HG02885 (cell line): ENCODE results near the gene GPATCH8.
"Not testable (repeated sequence)": the region's sequence is repeated elsewhere in the genome, so short reads cannot be mapped to it uniquely, and the experiment has no call there.

Experiments used
- ATAC-seq: cut with Tn5 transposase; IDR thresholded peaks from one replicate; pipeline ENCODE4 v1.9.1; 2021; ENCODE audit warnings: mild to moderate bottlenecking; ENCODE audit not compliant: unreplicated experiment, poor library complexity

Gene GPATCH8

DNA sequence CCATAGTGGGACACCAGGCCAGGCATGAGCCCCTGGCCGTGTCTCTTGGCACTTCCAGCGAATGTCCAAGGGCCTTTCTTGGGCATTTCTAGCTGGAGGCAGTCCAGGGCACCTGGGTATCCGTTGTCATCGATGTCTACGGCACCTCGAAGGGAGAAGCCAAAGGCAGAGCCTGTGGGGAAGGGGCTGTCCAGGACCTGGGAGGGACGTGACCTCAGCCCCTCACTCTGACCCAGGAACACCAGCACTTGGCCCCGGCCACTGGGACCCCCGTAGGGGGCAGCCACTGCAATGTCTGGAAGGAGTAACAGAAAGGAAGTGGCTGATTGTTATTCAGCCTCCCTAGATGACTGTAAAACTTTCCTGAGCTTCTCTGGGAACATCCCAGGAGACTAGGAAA lies 122.4 kb downstream of the GPATCH8 start:
- ATAC-seq, result no peak

DNA sequence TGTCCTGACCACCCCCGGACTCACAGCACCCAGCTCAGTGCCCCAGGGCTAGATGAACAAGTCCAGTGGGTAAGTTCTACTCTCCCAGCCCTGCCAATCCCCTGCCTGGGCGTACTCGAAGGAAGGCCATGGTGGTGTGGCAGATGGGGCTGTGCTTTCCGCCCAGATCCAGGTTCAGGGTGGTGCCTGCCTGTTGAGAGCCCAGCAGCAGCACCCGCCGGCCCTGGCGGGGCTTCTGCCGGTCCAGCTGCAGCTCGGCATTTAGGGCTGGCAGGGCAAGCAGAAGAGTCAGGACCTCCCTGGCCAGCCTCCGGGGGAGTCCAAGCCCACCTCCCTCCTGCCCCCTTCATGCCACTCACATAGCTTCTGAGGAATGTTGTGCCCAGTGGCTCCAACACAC lies 123.3 kb downstream of the GPATCH8 start:
- no peak for ATAC-seq

DNA sequence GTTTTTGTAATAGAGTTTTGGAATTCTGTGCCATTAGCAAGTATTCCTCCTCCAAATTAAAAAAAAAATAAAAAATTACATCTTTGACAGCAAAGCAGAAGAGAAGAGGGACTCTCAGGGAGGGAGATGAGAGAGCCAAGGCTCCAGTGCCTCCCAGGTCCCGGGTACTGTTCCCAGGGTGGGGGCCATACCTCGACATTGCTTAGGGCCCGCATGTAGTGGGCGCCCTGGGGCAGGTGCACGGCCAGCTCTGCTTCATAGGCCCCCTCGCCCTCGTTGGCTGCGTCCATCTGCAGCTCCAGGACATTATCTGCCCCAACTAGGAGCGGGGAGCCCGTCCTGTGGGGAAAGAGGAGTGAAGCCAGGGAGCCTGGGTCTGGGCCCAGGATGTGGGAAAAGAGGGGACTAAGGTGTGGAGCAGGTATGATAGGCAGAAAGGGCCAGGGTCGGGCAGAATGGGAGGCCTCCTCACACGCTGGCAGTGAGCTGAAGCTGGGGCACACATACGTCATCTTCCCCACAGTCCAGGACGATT lies 125.0 kb downstream of the GPATCH8 start:
- no peak for ATAC-seq

DNA sequence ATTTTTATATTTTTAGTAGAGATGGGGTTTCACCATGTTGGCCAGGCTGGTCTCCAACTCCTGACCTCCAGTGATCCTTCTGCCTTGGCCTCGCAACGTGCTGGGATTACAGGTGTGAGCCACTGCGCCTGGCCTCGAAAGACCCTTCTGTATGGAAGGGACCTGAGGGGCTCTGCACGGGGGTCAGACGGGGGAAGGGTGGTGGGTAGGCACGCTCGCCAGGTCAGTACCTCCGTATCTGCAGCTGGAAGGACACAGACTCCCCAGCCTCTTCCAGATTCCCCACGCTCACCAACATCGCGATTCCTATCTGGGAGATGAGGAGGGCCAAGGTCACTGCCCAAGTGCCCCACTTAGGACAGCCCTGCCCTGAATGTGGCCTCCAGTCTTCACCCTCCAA lies 126.4 kb downstream of the GPATCH8 start:
- ATAC-seq, result no peak

- ATAC-seq, result no peak
Observed at GRCh38 chr17:44376124-44376523, 127.1 kb downstream of the GPATCH8 start.

DNA sequence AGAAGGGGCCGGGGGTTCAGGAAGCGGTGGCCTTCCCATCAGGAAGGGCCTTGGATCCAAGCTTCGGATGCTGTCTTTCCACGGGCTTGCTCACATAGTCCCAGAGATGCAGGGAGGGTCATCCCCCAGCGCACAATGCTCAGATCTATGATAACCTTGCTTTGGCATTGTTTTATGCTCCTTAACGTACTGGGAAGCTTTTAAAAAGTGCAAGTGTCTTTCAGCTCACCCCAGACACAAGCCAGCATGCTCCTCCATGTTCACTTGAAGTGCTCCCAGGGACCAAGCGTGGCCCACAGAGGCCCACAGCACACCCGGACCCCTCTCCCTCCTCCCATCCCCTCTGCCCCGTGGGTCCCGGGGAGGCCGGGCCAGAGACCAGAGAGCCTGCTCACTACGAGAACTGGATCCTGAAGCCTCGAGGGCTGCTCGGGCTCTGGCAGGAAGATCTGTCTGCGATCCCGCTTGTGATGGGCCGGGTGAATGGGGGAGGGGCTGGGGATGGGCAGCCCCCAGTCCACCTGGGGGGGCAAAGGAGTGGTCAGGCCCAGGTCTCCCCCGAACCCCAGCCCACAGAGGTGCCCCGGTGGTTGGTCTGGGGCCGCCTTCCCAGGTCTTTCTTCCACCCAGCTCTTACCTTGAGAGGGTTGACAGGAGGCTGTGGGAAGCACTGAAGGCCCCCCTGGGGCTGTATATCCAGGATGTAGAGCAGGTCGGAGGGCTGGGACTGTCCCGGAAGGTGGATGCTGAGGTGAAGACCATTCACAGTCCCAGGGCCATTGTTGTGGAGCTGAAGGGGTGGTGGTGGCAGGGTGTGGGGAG lies 127.8 kb downstream of the GPATCH8 start:
- no peak for ATAC-seq

- ATAC-seq, result no peak
Observed at GRCh38 chr17:44374306-44375195, 128.7 kb downstream of the GPATCH8 start.

- ATAC-seq, result no peak
Observed at GRCh38 chr17:44372036-44372435, 131.2 kb downstream of the GPATCH8 start.

GRCh38 chr17:44369414-44370023 lies 133.7 kb downstream of the GPATCH8 start:
- not testable (repeated sequence) for ATAC-seq

GRCh38 chr17:44368391-44369243 lies 134.6 kb downstream of the GPATCH8 start:
- not testable (repeated sequence) for ATAC-seq

DNA sequence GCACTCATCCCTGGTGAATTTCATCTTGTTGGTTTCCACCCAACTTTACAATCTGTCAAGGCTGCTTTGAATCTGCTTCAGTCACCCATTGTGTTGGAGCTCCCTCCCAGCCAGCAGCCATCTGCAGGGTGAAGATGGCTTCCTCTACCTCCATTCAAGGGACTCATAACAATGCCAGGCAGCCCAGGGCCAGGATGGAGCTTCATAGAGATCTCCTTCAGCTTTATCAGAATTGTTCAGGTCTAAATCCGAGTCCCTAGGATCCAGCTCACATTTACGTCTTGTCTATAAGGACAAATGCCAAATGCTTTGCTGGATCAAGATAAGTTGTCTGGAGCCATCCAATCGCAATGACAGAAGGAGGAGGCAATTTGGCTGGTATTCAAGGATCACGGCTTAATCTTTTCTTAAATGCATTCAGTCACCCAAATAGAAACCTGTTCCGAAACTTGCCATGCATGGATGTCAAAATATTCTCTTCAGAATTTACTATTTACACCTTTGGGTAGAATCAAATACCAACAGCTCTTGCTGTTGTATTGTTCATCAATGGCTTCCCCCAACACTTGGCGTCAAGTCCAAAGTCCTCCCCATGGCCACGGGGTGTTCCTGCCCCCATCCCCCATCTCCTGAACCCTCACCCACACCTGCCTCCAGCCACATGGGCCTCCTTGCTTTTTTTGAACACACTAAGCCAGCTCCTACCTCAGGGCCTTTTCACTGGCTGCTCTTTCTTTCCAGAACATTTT lies 135.8 kb downstream of the GPATCH8 start:
- ATAC-seq, result no peak

- not testable (repeated sequence) for ATAC-seq
Observed at GRCh38 chr17:44365051-44365450, 138.2 kb downstream of the GPATCH8 start.

- ATAC-seq, result peak; percentile 63
Observed at GRCh38 chr17:44363613-44364159, 139.5 kb downstream of the GPATCH8 start, which contains the start of gene FAM171A2. FAM171A2 (minus strand) TSS chr17:44363853; CDS start chr17:44363714, 139 bp downstream.

DNA sequence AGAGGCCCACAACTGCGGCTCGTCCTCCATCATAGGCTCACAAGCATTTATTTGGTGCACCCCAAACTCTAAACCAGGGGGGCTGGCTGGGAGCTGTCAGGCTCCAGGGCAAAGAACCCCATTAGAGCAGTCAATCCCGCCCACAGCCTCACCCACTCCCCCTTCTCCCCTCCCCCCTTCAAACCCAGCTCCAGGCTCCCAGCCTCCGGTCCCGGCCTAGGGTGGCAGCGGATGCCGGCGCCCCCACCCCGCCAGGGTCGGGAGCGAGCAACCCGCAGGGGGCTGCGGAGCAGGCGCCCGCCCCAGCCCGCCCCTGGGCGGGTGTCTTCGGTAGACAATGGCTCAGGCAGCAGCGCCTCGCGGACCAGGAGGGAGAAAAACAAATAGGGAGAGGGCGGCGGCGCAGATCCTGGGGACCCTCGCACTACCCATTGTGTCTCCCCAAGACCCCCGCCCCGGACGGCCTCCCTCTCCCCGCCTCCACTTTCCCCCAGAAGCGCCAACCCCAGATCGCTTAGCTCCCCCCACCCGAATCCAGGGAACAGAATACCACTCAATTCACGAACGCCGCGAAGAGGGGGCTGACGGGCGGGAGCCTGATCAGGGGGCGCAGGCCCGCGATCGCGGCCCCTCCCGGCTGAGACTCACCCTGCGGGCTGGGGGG lies 140.1 kb downstream of the GPATCH8 start:
- ATAC-seq, result no peak

DNA sequence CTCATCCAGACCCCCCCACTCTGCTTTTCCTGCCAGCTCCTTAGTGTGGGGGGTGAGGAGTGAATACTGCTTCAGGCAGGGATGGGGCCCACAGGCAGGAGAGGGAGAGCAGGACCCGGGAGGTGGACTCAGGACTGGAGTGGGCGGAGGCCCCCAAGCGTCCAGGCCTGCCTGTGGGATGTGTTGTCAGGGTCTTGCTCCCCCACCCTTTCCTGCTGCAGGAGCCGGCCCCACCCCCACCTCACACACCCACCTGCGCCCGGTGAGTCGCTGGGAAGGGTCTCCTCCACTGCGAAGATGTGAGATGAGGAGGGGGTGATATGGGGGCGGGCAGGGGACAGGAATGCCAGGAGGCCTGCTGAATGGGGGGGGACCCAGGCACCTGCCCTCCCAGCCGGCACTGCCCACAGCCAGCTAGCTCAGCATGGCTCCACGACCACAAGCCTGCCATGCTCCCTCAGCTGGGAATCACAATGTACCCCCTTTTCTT lies 140.7 kb downstream of the GPATCH8 start:
- no peak for ATAC-seq

DNA sequence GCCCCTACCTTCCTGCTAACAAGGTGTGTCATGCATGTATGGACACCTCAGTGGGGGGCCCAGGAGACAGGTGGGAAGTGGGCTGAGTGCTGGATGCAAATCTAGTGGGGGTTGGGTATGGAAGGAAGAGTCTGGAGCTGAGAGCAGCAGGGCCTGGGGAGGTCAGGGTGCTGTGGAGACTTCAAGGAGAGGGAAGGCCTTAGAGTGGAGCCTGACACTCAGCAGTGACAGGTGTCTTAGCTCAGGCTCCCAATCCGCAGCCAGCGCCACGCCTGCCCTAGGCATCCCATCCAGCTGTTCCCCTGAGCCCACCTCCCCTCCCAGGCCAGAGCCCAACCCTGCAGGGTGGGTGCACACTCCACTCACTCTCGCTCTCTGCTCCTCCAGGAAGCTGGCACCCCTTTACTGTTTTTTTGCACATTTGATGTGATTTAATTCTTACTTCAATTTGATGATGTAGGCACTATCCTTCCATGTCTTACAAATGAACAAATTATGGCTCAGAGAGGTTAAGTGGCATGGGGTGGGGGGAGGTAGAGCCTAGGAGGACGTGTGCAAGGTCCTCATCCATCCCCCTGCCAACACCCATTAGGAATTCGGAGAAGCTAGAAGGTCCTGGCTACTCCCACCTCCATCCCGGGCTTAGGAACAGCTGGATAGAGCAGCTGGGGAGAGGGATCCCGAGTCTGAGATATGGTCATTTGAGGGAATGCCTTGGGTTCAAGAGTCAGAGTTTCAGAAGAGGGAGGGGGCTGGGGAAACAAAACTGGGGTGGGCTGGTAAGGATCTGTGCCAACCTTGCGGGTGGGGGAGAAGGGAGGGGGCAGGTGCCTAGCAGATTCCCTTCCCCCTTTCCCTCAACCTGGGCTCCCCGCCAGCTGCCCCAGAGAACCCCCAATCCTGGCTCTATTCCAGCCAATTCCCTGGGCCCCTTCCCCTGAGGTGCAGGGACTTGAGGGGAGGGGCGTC lies 141.6 kb downstream of the GPATCH8 start:
- ATAC-seq, result no peak

DNA sequence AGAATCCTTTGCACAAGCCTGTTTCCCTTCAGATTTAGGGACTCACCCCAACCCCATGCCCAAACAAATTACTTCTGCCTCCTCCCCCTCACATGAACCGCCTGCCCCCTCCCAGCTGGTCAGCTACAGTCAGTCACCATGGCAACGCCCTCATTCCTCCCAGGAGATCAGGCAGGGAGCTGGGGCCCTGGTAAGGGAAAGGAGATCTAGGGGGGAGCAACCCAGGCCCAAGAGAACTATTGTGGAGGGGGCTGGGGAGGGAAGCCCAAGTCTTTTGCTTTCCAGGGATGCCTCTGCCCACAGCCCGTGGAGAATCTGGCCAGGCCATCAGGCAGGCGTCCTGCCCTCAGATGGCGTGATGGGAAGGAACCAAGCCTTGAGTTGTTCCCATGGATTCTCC lies 142.4 kb downstream of the GPATCH8 start:
- ATAC-seq, result no peak
